GDM1 (cell line): ENCODE results near the gene ACE.
A peak's percentile ranks its signal among the peaks of the same experiment; 100 is the strongest.

ENCODE experiments used
- DNase-seq: peaks from one replicate; lab custom pipeline; 2025; lab: John Stamatoyannopoulos, UW

The ACE gene

DNA sequence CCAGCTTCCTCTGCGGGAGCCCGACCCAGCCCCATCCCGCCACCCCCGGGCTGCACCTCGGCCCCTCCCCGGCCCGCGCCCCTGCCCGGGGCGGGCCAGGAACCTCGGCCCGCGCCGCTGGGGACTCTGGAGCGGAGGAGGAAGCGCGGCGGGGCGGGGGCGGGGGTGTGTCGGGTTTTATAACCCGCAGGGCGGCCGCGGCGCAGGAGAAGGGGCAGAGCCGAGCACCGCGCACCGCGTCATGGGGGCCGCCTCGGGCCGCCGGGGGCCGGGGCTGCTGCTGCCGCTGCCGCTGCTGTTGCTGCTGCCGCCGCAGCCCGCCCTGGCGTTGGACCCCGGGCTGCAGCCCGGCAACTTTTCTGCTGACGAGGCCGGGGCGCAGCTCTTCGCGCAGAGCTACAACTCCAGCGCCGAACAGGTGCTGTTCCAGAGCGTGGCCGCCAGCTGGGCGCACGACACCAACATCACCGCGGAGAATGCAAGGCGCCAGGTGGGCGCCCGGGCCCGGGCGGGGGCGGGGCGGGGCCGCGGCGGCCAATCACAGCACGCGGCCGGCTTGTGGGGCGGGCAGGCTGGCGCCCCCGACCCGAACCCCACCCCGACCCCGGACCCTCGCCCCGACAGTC lies at the start of gene ACE:
Gene ACE, plus strand, starts transcription at position 208 of the 626 bp plus-strand sequence. Its CDS starts 34 bp downstream, at position 242.
- DNase-seq: no peak

DNA sequence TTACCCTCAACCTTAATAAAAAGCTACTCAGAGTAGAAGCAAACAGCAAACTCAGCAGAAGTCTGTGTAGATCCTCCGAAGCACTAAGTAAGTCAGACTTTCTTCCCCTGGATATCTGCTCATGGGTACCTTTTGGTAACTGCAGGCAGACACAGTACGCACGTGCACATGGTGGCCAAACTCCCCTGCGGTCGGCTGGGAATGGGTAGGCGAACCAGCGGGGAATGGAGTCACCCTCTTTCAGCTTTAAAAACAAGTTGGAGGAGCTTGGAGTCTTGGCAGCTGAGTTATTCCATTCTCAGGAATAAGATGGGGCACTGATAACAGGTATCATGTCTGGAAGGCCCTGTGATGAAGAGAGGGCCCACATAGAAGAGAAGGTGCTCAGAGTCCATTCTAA lies 47.1 kb upstream of the ACE start:
- no peak for DNase-seq

GRCh38 chr17:63430223-63430622 lies 46.6 kb upstream of the ACE start:
- no peak for DNase-seq

GRCh38 chr17:63431618-63431938 lies 45.3 kb upstream of the ACE start:
- no peak for DNase-seq

DNA sequence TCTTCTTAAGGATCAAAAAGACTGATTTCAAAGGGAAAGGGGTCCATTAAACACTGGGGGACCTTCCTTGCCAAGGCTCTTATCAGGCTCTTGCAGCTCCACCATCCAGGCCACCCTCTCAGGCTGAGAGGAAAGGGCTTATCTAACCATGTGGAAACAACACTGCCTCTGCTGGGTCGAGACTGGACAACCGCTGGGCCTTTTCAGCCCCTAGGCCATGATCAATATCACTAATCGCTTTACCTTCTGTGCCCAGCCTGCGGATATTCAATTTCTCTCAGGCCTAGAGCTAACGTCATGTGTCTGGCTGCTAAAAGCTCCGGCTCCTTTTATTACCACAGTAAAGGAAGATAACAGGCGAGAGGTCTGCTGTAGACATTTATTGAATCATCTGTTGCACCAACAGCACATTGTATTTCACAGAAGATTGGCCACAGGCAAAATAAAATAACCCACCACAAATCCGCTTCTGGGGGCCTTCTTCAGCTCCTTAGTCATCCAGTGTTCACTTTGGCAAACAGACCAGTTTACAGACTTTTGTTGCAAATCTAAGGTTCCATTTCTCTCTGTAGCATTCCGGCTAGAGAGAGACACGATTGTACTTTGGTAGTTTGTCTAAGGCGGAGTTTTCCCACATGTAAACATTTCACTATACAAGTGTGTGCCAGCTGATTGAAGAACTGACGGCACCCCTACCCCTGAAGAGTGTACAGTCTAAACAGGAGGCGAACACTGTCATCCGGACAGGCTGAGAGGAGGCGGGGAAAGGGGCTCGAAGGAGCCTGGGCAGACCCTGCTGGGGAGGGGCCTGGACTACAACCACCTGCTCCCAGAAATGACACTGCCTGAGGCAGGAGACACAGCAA lies 44.7 kb upstream of the ACE start:
- no peak for DNase-seq

DNA sequence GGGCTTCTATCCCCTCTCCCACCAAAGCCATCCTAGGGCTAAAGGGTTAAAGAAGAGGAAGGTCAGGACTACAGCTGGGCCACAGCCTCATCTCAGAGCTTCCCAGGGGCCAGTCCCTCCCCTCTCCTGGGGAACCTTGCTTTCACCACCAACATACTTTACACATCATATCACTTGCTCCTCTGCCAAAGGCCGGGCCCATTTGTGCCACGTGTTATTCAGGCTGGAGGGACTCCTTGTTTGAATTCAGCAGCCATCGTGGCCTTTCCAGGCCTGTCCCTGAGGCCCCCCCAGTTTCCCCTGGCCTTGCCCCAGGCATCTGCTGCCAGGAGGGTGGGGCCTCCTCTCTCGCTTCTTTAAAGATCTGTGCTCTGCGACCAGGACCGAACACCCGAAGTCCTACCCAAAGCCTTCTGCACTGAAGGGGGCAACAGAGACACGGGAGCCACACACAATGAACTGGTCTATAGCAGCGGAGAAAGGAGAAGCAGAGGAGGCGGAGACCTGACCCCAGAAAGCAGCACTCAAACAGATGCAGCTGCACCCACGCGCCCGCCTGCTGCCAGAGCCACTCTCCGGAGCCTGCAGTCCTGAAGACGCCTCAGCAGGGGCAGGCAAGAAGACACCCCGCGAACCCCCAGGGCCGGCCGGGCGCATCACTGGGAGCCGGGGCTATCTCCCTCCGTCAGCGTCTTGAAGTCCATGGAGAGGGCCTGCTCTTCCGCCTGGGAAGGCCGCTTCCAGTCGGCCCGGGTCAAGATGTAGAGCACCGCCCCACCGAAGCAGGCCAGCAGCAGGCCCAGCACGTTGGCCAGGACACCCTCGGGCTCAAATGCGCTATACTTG lies 42.9 kb upstream of the ACE start:
- DNase-seq: no peak

DNA sequence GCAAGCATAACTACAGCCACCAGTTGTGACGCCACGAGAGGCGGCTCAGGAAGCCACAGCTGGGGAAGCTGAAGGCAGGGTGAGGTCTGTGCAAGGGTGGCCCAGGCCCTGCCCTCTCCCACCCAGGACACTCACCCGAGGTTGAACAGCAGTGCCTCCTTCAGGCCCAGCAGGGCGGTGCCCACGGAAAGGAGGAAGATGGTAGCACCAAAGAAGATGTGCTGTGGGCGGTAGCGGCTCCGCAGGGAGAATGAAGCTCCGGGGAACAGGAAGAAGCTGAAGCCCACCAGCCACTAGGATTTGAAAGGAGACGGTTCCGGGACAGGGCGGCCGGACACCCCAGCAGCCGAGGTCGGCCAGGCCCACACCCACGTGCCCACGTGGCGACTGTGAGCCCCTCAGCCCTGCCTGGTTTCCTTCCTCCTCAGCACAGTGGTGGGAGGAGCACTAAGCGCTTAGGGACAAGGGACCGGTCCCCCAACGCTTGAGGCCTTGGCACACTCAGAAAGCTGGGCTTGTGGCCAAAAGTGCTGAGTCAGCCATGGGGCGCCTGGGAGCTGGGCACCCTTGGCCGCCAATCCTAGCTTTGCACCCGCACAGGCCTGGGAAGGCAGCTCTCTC lies 41.8 kb upstream of the ACE start:
- DNase-seq: no peak

DNA sequence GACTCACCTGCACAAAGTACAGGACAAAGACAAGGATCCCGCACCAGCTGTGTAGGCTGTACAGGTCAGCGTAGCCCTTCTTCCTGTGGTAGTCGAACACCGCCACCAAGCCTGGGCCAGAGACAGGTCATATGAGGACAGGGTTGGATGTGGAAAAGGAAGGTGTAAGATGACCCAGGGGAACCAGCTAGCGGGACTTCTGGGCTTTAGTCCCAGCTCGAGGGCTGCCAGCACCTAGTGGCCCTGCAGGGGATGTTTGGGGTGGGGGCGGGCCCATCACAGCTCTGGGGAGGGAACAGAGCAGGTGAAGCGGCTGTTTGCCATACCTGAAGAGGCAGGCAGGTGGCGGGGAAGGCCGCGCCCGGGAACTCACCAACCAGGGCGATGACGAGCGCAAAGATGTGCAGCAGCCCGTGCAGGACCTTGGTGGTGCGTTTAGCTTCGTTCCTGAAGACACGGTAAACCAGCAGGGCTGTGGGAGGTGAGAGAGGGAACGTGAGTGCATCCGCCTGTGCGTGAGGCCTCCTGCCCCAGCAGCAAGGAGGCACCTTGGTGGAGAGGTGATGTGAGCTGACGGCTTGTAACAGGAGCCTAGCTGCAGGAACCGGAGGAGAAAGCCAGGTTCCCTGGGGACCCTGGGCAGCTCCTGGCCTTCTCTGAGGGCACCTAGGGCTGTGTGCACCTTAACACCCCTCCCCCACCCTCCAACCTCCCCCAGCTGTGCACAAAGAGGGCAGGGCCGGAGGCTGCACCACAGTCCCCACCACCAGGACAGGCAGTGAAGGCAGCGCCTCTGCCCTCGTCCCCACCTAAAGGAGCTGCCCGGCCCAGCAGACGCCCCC lies 41.0 kb upstream of the ACE start:
- no peak for DNase-seq

- no peak for DNase-seq
Measured at GRCh38 chr17:63436523-63437110, 40.2 kb upstream of the ACE start.

- DNase-seq: no peak
Measured at GRCh38 chr17:63437287-63438091, 39.4 kb upstream of the ACE start.

DNA sequence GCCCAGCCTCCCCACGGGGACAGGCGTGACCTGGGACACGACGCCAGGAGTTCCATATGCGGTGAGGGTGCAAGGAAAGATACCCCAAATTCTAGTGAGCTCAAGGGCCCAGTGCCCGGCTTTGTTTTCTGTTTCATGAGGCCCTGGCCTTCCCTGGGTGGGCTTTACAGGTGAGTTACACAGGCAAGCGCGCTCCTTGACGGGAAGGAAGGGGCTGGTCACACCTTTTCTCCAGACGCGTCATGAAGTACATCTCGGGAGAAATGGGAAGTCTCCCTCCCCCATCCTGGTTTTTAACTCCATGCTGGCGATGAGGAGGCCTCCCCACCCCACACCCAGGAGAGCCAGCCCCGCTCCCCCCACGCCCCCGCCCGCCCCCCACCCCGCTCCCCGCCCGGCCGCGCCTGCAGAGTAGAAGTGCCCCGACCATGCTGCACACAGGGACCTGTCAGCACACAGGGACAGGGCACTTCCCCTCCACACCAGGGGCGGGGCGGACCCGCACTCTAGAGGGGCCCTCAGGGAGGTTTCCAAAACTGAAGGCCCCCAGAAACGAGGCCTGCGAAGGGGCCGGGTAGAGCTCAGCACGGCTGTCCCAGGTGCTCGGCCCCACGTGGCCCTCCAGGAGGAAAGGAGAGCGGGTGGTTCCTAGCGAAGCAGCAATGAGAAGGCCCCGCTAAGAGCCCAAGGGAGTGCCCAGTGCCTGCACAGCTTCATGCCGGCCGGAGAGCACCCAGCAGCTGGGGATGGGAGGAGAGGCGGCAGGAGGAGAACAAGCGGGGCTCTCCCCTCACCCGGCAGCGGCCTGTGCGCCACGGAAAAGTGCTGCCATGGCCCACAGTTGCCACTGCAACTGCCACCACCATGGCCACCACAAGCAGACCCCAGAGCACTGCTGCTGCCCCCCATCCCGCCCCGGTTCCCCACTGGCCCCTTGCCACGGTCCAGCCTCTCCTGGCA lies 38.5 kb upstream of the ACE start:
- no peak for DNase-seq

DNA sequence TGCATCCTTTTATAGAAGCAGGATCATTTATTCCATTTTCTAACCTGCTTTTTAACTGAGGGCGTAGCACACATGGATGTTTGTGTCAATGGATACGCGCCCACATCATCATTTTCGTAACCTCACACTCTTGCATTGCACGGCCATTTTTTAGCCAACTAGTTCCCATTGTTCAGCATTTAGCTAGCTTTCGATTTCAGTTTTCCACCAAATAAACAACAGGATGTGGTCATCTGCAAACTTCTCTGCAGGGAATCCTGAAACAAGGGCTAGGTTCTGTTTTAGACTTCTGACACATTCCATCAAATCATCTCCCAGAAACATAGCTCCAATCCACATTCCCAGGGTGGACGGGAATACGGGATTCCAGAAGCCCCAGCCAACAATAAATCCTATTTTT lies 37.2 kb upstream of the ACE start:
- no peak for DNase-seq

DNA sequence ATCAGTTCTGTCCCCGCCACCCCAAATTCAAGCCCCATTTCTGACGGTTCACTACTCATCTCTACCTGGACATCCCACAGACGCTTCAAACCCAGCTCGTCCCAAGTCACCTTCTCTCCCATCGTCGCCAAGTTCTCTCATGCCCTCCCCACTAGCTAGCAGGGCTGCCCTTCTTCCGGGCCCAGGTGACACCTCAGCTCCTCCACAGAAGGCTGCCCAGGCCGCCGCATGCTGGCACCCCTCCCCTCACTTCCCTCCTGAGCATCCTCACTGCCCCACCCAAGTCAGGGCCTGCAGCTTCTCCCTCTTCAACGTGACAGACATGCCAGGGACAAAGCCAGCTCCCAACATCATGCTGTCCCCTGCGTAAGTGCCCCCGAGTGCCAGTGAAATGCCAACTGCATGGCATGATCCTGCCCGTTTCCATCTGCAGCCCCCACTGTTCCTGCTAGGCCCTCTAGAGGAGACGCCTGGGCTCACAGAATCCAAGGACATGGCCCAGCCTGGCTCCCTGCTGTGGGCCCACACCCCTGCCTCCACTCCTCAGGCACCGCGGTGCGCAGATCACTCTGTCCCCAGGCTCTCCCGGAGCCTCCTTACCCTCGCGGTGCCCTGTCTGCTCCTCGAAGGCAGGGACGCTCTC lies 36.6 kb upstream of the ACE start:
- no peak for DNase-seq

- no peak for DNase-seq
Measured at GRCh38 chr17:63440770-63441335, 36.0 kb upstream of the ACE start.

- no peak for DNase-seq
Measured at GRCh38 chr17:63441654-63442053, 35.2 kb upstream of the ACE start.

- DNase-seq: no peak
Measured at GRCh38 chr17:63442074-63442473, 34.8 kb upstream of the ACE start.

DNA sequence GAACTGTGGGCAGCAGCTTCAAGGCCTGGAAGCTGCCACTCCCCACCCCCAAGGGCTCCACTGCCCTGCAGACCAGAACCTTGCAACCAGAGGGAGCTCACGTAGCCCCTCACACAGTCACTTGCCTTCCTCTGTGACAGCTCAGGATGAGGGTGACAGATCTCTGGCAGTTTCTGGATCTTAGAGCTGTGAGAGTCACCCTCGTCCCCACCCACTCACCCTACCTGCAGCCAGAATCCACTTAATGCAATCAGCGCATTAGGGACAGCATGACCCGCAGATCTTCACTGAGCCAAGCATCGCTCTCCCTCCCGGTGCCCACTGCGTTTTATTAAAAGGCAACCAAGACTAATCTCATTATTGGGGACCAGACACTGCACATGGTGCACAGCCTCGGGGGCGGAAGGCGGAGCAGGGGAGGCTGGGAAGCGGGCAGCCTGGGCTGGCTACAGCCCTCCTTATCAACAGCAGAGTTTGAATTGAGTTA lies 34.3 kb upstream of the ACE start:
- DNase-seq: peak; percentile 13

GRCh38 chr17:63443053-63443452 lies 33.8 kb upstream of the ACE start:
- no peak for DNase-seq
